CD14-positive monocyte (primary cell): Measurements from ENCODE around the gene DNAJB14. TPM values are rescaled to one million over a fixed set of nuclear protein-coding genes. Genes with fewer than 3 reads are reported as not detected.

Experiments used
- DNase-seq, 3 donors: peaks; one replicate each; pipeline ENCODE4 v3.0.0-alpha.2; 2011 to 2022
- H2AFZ ChIP-seq: 2 replicates; pipeline ENCODE4 v1.6.0; 2012; ENCODE audit warnings: mild to moderate bottlenecking, low read depth, low read length, inconsistent platforms; ENCODE audit not compliant: insufficient read depth, poor library complexity, severe bottlenecking
- H3K27ac ChIP-seq, 2 donors: 1 replicate in 1 of 2; 2 replicates in 1 of 2; pipeline ENCODE4 v1.5.1; 2012 to 2013; ENCODE audit warnings: low read length in 2 of 2, control low read depth in 1 of 2, inconsistent platforms in 1 of 2, low read depth in 1 of 2, mild to moderate bottlenecking in 1 of 2
- H3K27me3 ChIP-seq, 2 donors: one replicate each; pipeline versions ENCODE4 v1.6.0 to v1.6.1; 2011 to 2013; ENCODE audit warnings: low read length in 2 of 2; ENCODE audit not compliant: control insufficient read depth in 2 of 2, insufficient read depth in 2 of 2
- H3K36me3 ChIP-seq, 2 donors: replicated peaks in 1 of 2; 1 replicate in 1 of 2; 2 replicates in 1 of 2; pipeline versions ENCODE4 v1.5.1 to v1.6.1; 2012 to 2013; ENCODE audit warnings: low read length in 2 of 2, control low read depth in 1 of 2, inconsistent platforms in 1 of 2, mild to moderate bottlenecking in 1 of 2; ENCODE audit not compliant: insufficient read depth in 2 of 2, control insufficient read depth in 1 of 2
- H3K4me1 ChIP-seq, 2 donors: 1 replicate in 1 of 2; 2 replicates in 1 of 2; pipeline versions ENCODE4 v1.5.1 to v1.6.1; 2012 to 2013; ENCODE audit warnings: low read length in 2 of 2, control low read depth in 1 of 2, inconsistent platforms in 1 of 2, mild to moderate bottlenecking in 1 of 2, moderate library complexity in 1 of 2; ENCODE audit not compliant: insufficient read depth in 2 of 2, control insufficient read depth in 1 of 2
- H3K4me2 ChIP-seq: replicated peaks from 2 replicates; pipeline ENCODE3; 2012; ENCODE audit warnings: low read length, moderate library complexity, mild to moderate bottlenecking; ENCODE audit not compliant: poor library complexity, severe bottlenecking; ENCODE audit errors: extremely low read depth
- H3K4me3 ChIP-seq, 3 experiments: fragments of 200-600 bp in 1 of 3; sonication (generic) in 1 of 3; replicated peaks in 1 of 3; 1 replicate in 2 of 3; 2 replicates in 1 of 3; pipeline ENCODE4 v1.5.1; 2011 to 2013; ENCODE audit warnings: low read length in 3 of 3, mild to moderate bottlenecking in 3 of 3, control low read depth in 2 of 3, low read depth in 2 of 3, inconsistent platforms in 1 of 3, moderate library complexity in 1 of 3
- H3K79me2 ChIP-seq: 2 replicates; pipeline ENCODE4 v1.6.0; 2012; ENCODE audit warnings: mild to moderate bottlenecking, control low read depth, inconsistent platforms, low read length, moderate library complexity; ENCODE audit not compliant: insufficient read depth
- H3K9ac ChIP-seq: 2 replicates; pipeline ENCODE4 v1.6.0; 2017; ENCODE audit warnings: low read length, mild to moderate bottlenecking; ENCODE audit not compliant: insufficient read depth, poor library complexity, severe bottlenecking
- H3K9me3 ChIP-seq, 2 donors: replicated peaks in 1 of 2; 1 replicate in 1 of 2; 2 replicates in 1 of 2; pipeline versions ENCODE4 v1.5.1 to v1.6.1; 2012 to 2013; ENCODE audit warnings: low read length in 2 of 2, control low read depth in 1 of 2; ENCODE audit not compliant: control insufficient read depth in 1 of 2, insufficient read depth in 1 of 2
- H4K20me1 ChIP-seq: 2 replicates; pipeline ENCODE4 v1.6.0; 2012; ENCODE audit warnings: mild to moderate bottlenecking, low read length, control low read depth, moderate library complexity; ENCODE audit not compliant: insufficient read depth
- H3K27ac Mint-ChIP-seq, 7 donors: one replicate each; pipeline ENCODE4 v1.8.0; 2020; ENCODE audit warnings: mild to moderate bottlenecking in 7 of 7, mixed read lengths in 7 of 7, moderate library complexity in 6 of 7, inconsistent platforms in 2 of 7
- H3K27me3 Mint-ChIP-seq, 3 donors: one replicate each; pipeline ENCODE4 v1.8.0; 2021 to 2022; ENCODE audit warnings: low read depth in 3 of 3, mild to moderate bottlenecking in 3 of 3, mixed read lengths in 3 of 3, moderate library complexity in 3 of 3, inconsistent platforms in 1 of 3
- H3K36me3 Mint-ChIP-seq, 2 donors: one replicate each; pipeline ENCODE4 v1.8.0; 2020; ENCODE audit warnings: mixed read lengths in 2 of 2, inconsistent platforms in 1 of 2, mild to moderate bottlenecking in 1 of 2
- H3K4me1 Mint-ChIP-seq: one replicate; pipeline ENCODE4 v1.8.0; 2020; ENCODE audit warnings: mild to moderate bottlenecking, mixed read lengths
- H3K4me3 Mint-ChIP-seq, 2 donors: one replicate each; pipeline ENCODE4 v1.8.0; 2020; ENCODE audit warnings: mild to moderate bottlenecking in 2 of 2, mixed read lengths in 2 of 2, moderate library complexity in 1 of 2
- H3K9me3 Mint-ChIP-seq, 7 donors: one replicate each; pipeline ENCODE4 v1.8.0; 2020 to 2022; ENCODE audit warnings: mixed read lengths in 7 of 7, mild to moderate bottlenecking in 6 of 7, moderate library complexity in 6 of 7, inconsistent platforms in 2 of 7
- WGBS: methylation state at CpG from one replicate; pipeline ENCODE4 v1.1.5; 2013; ENCODE audit warnings: missing lambda C conversion rate; ENCODE audit not compliant: insufficient coverage; 5-methylcytosine and 5-hydroxymethylcytosine counted together
- intact Hi-C, 2 donors: fragments of 100-400 bp; cut with micrococcal nuclease; formaldehyde crosslinking; loops; one replicate each; pipeline versions ENCODE4 v1.15.0 to v1.15.1; 2023
- polyA plus RNA-seq, 3 donors: library from polyadenylated mRNA; depleted of rRNA in 1 of 3; unstranded in 2 of 3; stranded (reverse) in 1 of 3; fragments of 300-500 nt in 2 of 3; fragments of >200 nt in 1 of 3; fragmentation: Illumina TruSeq in 2 of 3; gene quantifications; 1 replicate in 2 of 3; 2 replicates in 1 of 3; pipeline ENCODE4 v1.2.3, GENCODE V29; 2012 to 2021
- TF ChIP-seq, protein P1 (sequence below): fragments of 200-600 bp; IDR thresholded peaks from one replicate; pipeline ENCODE4 v1.8.0; 2022; ENCODE audit warnings: antibody characterized with exemption, mild to moderate bottlenecking

Gene DNAJB14
- polyA plus RNA-seq, 3 donors, result 15.6 to 21.4 (median 21.4) TPM

DNA sequence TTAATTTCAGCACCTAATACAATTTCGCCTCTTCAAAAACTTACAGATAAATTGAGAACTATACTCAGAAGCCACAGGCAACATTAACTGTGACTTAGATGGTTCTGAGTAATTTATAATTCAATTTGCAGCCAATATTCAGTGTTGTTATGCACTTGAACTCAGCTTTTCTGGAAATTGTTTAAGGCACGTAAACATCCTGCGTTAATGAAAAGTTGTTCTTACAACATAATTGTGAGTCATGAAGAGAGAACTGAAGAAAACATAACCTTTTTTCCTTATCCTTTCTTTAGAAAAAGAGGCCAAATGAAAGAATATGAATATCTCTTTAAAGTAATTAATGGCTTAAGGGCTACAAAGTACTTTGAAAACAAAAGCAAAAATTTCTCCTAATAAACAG is 20.3 kb upstream of the DNAJB14 start:
- H3K27me3 Mint-ChIP-seq, result peaks cover 3 to 16% (median 5%) of the 10 kb centered on the region in 3 donors
- no CpG with 5 or more reads among the region's 3 CpGs for WGBS
- Histone ChIP-seq H3K27me3 (no peaks in the 10 kb centered on the region), H3K9ac (no peak overlapping the region), H2AFZ (no peak overlapping the region), H3K79me2 (no peaks in the 10 kb centered on the region), H3K27ac (no peak overlapping the region), H3K4me2 (no peak overlapping the region), H3K9me3 (peaks cover 0 to 6% of the 10 kb centered on the region in 2 donors), H3K4me1 (peaks cover 0 to 1% of the 10 kb centered on the region in 2 donors), H3K4me3 (no peak overlapping the region), H3K36me3 (no peaks in the 10 kb centered on the region), H4K20me1 (no peaks in the 10 kb centered on the region)
- no peak overlapping the region for H3K27ac Mint-ChIP-seq
- peaks cover under 1% of the 10 kb centered on the region for H3K4me1 Mint-ChIP-seq
- DNase-seq, result no peak
- intact Hi-C loops, result no loop called here
- peaks cover 0 to 3% (median 0%) of the 10 kb centered on the region in 7 donors for H3K9me3 Mint-ChIP-seq
- H3K36me3 Mint-ChIP-seq, result no peaks in the 10 kb centered on the region
- H3K4me3 Mint-ChIP-seq, result no peak overlapping the region
- TF ChIP-seq, protein P1, sequence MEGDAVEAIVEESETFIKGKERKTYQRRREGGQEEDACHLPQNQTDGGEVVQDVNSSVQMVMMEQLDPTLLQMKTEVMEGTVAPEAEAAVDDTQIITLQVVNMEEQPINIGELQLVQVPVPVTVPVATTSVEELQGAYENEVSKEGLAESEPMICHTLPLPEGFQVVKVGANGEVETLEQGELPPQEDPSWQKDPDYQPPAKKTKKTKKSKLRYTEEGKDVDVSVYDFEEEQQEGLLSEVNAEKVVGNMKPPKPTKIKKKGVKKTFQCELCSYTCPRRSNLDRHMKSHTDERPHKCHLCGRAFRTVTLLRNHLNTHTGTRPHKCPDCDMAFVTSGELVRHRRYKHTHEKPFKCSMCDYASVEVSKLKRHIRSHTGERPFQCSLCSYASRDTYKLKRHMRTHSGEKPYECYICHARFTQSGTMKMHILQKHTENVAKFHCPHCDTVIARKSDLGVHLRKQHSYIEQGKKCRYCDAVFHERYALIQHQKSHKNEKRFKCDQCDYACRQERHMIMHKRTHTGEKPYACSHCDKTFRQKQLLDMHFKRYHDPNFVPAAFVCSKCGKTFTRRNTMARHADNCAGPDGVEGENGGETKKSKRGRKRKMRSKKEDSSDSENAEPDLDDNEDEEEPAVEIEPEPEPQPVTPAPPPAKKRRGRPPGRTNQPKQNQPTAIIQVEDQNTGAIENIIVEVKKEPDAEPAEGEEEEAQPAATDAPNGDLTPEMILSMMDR, result no peak

DNA sequence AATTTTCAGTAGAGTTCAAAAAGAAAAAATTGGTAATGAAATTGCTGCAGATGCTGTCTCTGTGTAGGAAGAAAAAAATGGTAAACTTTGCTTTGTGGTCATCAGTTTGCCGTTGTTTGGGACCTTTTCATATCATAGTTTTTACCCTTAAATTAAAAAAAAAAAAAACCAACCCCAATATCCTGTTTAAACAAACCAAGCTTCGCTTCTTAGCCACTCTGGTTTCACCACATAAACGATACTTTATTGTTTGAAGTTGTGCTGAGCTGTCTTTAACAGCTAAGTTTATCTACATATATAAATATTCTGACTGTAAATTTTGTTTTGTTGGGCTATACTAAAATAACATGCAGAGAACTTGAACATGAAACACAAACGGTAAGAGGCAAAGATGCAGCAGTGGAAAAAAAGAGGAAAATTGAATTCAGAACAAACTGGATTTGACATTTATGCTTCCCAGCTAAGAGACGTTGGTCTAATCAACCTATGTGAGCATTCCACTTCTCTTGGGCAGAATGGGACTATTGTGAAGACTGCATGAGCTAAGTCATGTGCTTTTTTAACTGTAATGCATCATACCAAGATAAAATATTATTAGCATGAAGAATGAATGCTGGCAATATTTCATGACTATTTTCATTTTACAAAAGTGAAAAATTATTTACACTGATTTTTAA is 19.4 kb upstream of the DNAJB14 start:
- WGBS, result 86% methylated on average over 1 of the region's 5 CpGs
- no peak for DNase-seq
- no peak overlapping the region for H3K4me2 ChIP-seq
- Mint-ChIP-seq H3K36me3 (no peaks in the 10 kb centered on the region), H3K4me1 (peaks cover 3% of the 10 kb centered on the region), H3K9me3 (no peaks in the 10 kb centered on the region), H3K27ac (no peak overlapping the region), H3K4me3 (no peak overlapping the region), H3K27me3 (peaks cover 3 to 16% (median 5%) of the 10 kb centered on the region in 3 donors)
- H2AFZ ChIP-seq, result no peak overlapping the region
- H4K20me1 ChIP-seq, result no peaks in the 10 kb centered on the region
- no peak overlapping the region for H3K4me3 ChIP-seq
- intact Hi-C loops, result no loop called here
- H3K79me2 ChIP-seq, result no peaks in the 10 kb centered on the region
- no peak overlapping the region for H3K27ac ChIP-seq
- no peak overlapping the region for H3K9ac ChIP-seq
- H3K27me3 ChIP-seq, result no peaks in the 10 kb centered on the region
- H3K9me3 ChIP-seq, result no peaks in the 10 kb centered on the region
- TF ChIP-seq, protein P1, result no peak
- H3K4me1 ChIP-seq, result peaks cover 5 to 6% of the 10 kb centered on the region in 2 donors
- no peaks in the 10 kb centered on the region for H3K36me3 ChIP-seq
